HepG2 (cell line): ENCODE data around the gene NFXL1. TPM values are rescaled to one million over a fixed set of nuclear protein-coding genes. Genes with fewer than 3 reads are reported as not detected.

ENCODE experiments used
- ATF1 ChIP-seq: IDR thresholded peaks from 2 replicates; pipeline ENCODE4 v1.6.1; 2016; ENCODE audit warnings: mild to moderate bottlenecking, control low read depth
- BHLHE40 ChIP-seq: IDR thresholded peaks from 2 replicates; pipeline ENCODE4 v1.6.1; 2011; ENCODE audit warnings: low read length, improper control_type of control experiment
- HIVEP1 ChIP-seq: sonication (generic); formaldehyde crosslinking; IDR thresholded peaks from 2 replicates; pipeline ENCODE4 v1.4.0; 2020; ENCODE audit warnings: mild to moderate bottlenecking, missing genetic modification reagents
- IRF2 ChIP-seq: IDR thresholded peaks from 2 replicates; pipeline ENCODE4 v1.6.1; 2018; ENCODE audit warnings: missing genetic modification reagents, missing compliant biosample characterization
- KAT8 ChIP-seq: IDR thresholded peaks from 2 replicates; pipeline ENCODE4 v1.6.1; 2016; ENCODE audit warnings: missing genetic modification reagents, missing compliant biosample characterization
- KMT2B ChIP-seq: IDR thresholded peaks from 2 replicates; pipeline ENCODE4 v1.6.1; 2016; ENCODE audit warnings: missing genetic modification reagents, missing compliant biosample characterization
- NFYB ChIP-seq: sonication (generic); formaldehyde crosslinking; IDR thresholded peaks from 2 replicates; pipeline ENCODE4 v1.4.0; 2020; ENCODE audit warnings: missing genetic modification reagents
- RBFOX2 ChIP-seq: fragments of 200-400 bp; formaldehyde crosslinking; IDR thresholded peaks from 2 replicates; pipeline ENCODE4 v1.6.1; 2017; ENCODE audit warnings: low read depth, mild to moderate bottlenecking, low read length
- SALL2 ChIP-seq: sonication (generic); formaldehyde crosslinking; IDR thresholded peaks from 2 replicates; pipeline ENCODE4 v1.8.1; 2023; ENCODE audit warnings: mild to moderate bottlenecking, missing genetic modification reagents, inconsistent platforms
- SAP130 ChIP-seq: IDR thresholded peaks from 2 replicates; pipeline ENCODE4 v1.6.1; 2016; ENCODE audit warnings: low read depth
- SIN3A ChIP-seq: IDR thresholded peaks from 2 replicates; pipeline ENCODE4 v1.6.1; 2011; ENCODE audit warnings: low read depth, mild to moderate bottlenecking, control low read depth, low read length, borderline replicate concordance
- SP2 ChIP-seq: sonication (generic); formaldehyde crosslinking; IDR thresholded peaks from 2 replicates; pipeline ENCODE4 v1.5.1; 2020; ENCODE audit warnings: mild to moderate bottlenecking, missing genetic modification reagents
- SUZ12 ChIP-seq: fragments of 150-350 bp; IDR thresholded peaks from 2 replicates; pipeline ENCODE4 v1.6.1; 2014; ENCODE audit warnings: low read depth, low read length
- TAF1 ChIP-seq: sonication (generic); formaldehyde crosslinking; IDR thresholded peaks from 2 replicates; pipeline ENCODE4 v1.4.0; 2020; ENCODE audit warnings: missing genetic modification reagents
- TBL1XR1 ChIP-seq: fragments of 150-350 bp; IDR thresholded peaks from 2 replicates; pipeline ENCODE4 v1.6.1; 2014; ENCODE audit warnings: borderline replicate concordance, low read length; ENCODE audit not compliant: partially characterized antibody
- XRCC5 ChIP-seq: fragments of 200-400 bp; formaldehyde crosslinking; optimal IDR thresholded peaks from 2 replicates; pipeline ENCODE3; 2017; ENCODE audit warnings: mild to moderate bottlenecking, low read length
- ZC3H4 ChIP-seq: sonication (generic); formaldehyde crosslinking; IDR thresholded peaks from 2 replicates; pipeline ENCODE4 v1.4.0; 2020; ENCODE audit warnings: missing genetic modification reagents, borderline replicate concordance
- ZFP36L1 ChIP-seq: sonication (generic); formaldehyde crosslinking; IDR thresholded peaks from 2 replicates; pipeline ENCODE4 v1.8.0; 2022; ENCODE audit warnings: mild to moderate bottlenecking, missing genetic modification reagents, moderate library complexity
- ZMYM2 ChIP-seq: sonication (generic); formaldehyde crosslinking; IDR thresholded peaks from 2 replicates; pipeline ENCODE4 v1.8.0; 2022; ENCODE audit warnings: mild to moderate bottlenecking, missing genetic modification reagents
- ZNF264 ChIP-seq: sonication (generic); formaldehyde crosslinking; IDR thresholded peaks from 2 replicates; pipeline ENCODE4 v1.4.0; 2020; ENCODE audit warnings: missing genetic modification reagents
- ZNF674 ChIP-seq: sonication (generic); formaldehyde crosslinking; IDR thresholded peaks from 2 replicates; pipeline ENCODE4 v1.5.0; 2020; ENCODE audit warnings: low read depth, mild to moderate bottlenecking, missing genetic modification reagents
- ZNF773 ChIP-seq: sonication (generic); formaldehyde crosslinking; IDR thresholded peaks from 2 replicates; pipeline ENCODE4 v1.4.0; 2020; ENCODE audit warnings: missing genetic modification reagents, borderline replicate concordance
- polyA plus RNA-seq, 8 experiments: library from polyadenylated mRNA; depleted of rRNA in 3 of 8; stranded (reverse) in 7 of 8; unstranded in 1 of 8; fragments of >200 nt; fragmentation: Illumina TruSeq in 4 of 8; extraction: Trizol in 4 of 8; gene quantifications; 2 replicates each; pipeline versions ENCODE4 v1.2.1 to v1.2.3, GENCODE V29; 2011 to 2016; ENCODE audit warnings: low read depth in 4 of 8, missing spikeins in 1 of 8, mixed read lengths in 1 of 8; ENCODE audit not compliant: insufficient read depth in 1 of 8
- total RNA-seq, 5 experiments: library from RNA; depleted of rRNA; stranded (reverse); fragments of >200 nt; fragmentation: Illumina TruSeq; extraction: Trizol; gene quantifications; 2 replicates each; pipeline ENCODE4 v1.2.3, GENCODE V29; 2016; ENCODE audit warnings: low read depth in 1 of 5
- TF ChIP-seq, protein P1 (sequence below): sonication (generic); formaldehyde crosslinking; IDR thresholded peaks from 2 replicates; pipeline ENCODE4 v1.5.1; 2020; ENCODE audit warnings: mild to moderate bottlenecking, moderate library complexity, missing genetic modification reagents
- TF ChIP-seq, protein P2 (sequence below): sonication (generic); formaldehyde crosslinking; IDR thresholded peaks from 2 replicates; pipeline ENCODE4 v1.4.0; 2020; ENCODE audit warnings: missing genetic modification reagents, borderline replicate concordance

NFXL1 gene
- total and polyA plus RNA-seq, 2 of the 13 experiments (the other 11 are each of a cell fraction or from before 2014, with no cell fraction given) = 12.0 to 18.6 TPM

DNA sequence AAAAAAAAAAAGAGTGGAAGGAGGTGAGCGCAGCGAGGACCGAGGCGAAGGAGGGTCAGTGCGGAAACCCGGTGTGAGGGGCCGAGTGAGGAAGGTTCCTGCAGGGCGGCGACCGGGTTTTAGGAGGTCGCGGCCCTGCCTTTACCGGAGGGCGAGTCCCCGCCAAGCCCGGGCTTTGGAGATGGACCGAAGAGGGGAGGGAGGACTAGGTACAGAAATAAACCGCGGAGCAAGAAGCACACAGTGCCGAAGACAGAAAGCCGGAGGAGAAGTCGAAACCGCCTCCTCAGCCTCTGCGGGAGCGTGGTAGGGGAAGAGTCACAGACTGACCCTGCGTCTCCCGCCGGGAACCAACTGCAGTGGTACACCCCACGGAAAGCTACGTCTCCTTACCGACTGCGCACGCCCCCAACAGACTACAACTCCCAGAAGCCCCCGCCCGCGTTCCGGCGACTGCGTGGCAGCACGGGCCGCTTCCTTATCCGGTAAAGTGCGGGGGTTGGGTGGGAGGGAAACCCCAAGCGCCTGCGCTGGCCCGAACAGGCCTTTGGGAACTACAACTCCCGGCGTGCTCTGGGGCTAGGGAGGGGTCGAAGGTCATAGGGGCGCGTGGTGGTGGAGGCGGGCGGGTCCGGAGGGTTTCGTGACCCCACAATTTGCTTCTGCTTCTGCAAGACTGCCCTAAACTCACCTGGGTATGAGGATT lies at the start of gene NFXL1 (continued):
- peak; percentile 85 for TF ChIP-seq ATF1 (CRISPR knock-in tag)
- TF ChIP-seq ZC3H4 (CRISPR knock-in tag) = peak; percentile 83; the same call in 1 of the 2 replicates
- TF ChIP-seq KAT8 = peak; percentile 81
- peak; percentile 82 for TF ChIP-seq TAF1 (CRISPR knock-in tag)
- TF ChIP-seq, protein P1, sequence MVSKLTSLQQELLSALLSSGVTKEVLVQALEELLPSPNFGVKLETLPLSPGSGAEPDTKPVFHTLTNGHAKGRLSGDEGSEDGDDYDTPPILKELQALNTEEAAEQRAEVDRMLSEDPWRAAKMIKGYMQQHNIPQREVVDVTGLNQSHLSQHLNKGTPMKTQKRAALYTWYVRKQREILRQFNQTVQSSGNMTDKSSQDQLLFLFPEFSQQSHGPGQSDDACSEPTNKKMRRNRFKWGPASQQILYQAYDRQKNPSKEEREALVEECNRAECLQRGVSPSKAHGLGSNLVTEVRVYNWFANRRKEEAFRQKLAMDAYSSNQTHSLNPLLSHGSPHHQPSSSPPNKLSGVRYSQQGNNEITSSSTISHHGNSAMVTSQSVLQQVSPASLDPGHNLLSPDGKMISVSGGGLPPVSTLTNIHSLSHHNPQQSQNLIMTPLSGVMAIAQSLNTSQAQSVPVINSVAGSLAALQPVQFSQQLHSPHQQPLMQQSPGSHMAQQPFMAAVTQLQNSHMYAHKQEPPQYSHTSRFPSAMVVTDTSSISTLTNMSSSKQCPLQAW (CRISPR knock-in tag) = 0 out of 2 replicates have a peak, but pooled peaks have one; percentile 20
- peak; percentile 55 for TF ChIP-seq TBL1XR1
- peak; percentile 33; the same call in 1 of the 2 replicates for TF ChIP-seq SALL2 (CRISPR knock-in tag)
- TF ChIP-seq SP2 (CRISPR knock-in tag) = 0 out of 2 replicates have a peak, but pooled peaks have one; percentile 18
- peak; percentile 71 for TF ChIP-seq RBFOX2
- TF ChIP-seq SUZ12 = peak; percentile 66
- TF ChIP-seq ZFP36L1 = 0 out of 2 replicates have a peak, but pooled peaks have one; percentile 33
- TF ChIP-seq XRCC5 = peak; percentile 39
- TF ChIP-seq ZNF773 = 0 out of 2 replicates have a peak, but pooled peaks have one; percentile 32
- TF ChIP-seq BHLHE40 = peak; percentile 95
- peak; percentile 88 for TF ChIP-seq SAP130 (CRISPR knock-in tag)
- 0 out of 2 replicates have a peak, but pooled peaks have one; percentile 36 for TF ChIP-seq ZMYM2 (CRISPR knock-in tag)
- TF ChIP-seq, protein P2, sequence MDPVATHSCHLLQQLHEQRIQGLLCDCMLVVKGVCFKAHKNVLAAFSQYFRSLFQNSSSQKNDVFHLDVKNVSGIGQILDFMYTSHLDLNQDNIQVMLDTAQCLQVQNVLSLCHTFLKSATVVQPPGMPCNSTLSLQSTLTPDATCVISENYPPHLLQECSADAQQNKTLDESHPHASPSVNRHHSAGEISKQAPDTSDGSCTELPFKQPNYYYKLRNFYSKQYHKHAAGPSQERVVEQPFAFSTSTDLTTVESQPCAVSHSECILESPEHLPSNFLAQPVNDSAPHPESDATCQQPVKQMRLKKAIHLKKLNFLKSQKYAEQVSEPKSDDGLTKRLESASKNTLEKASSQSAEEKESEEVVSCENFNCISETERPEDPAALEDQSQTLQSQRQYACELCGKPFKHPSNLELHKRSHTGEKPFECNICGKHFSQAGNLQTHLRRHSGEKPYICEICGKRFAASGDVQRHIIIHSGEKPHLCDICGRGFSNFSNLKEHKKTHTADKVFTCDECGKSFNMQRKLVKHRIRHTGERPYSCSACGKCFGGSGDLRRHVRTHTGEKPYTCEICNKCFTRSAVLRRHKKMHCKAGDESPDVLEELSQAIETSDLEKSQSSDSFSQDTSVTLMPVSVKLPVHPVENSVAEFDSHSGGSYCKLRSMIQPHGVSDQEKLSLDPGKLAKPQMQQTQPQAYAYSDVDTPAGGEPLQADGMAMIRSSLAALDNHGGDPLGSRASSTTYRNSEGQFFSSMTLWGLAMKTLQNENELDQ (CRISPR knock-in tag) = no peak
- peak; percentile 41; the same call in 1 of the 2 replicates for TF ChIP-seq ZNF264 (CRISPR knock-in tag)
- peak; percentile 87 for TF ChIP-seq KMT2B (CRISPR knock-in tag)
- no peak for TF ChIP-seq HIVEP1
- TF ChIP-seq IRF2 (CRISPR knock-in tag) = peak; percentile 86
- TF ChIP-seq SIN3A = peak; percentile 68; the same call in 1 of the 2 replicates
- peak; percentile 49; the same call in 1 of the 2 replicates for TF ChIP-seq NFYB (CRISPR knock-in tag)
- TF ChIP-seq ZNF674 (CRISPR knock-in tag) = no peak
